Uterus (tissue), 2 donors: ENCODE measurements around the gene FNBP1.

Experiments used
- POLR2A ChIP-seq, 2 donors: fragments of 450-650 bp; IDR thresholded peaks; one replicate each; pipeline ENCODE4 v1.6.1; 2016; ENCODE audit warnings: antibody characterized with exemption in 2 of 2, mild to moderate bottlenecking in 1 of 2, moderate library complexity in 1 of 2
- TF ChIP-seq, protein P1 (sequence below), 4 experiments: fragments of 200-600 bp in 2 of 4; fragments of 450-650 bp in 2 of 4; sonication (generic) in 2 of 4; IDR thresholded peaks; one replicate each; pipeline ENCODE4 v1.5.1; 2016 to 2019; ENCODE audit warnings: antibody characterized with exemption in 4 of 4, mild to moderate bottlenecking in 2 of 4, moderate library complexity in 1 of 4

GRCh38 chr9:129860653-129861446 is 182.1 kb downstream of the FNBP1 start:
- TF ChIP-seq, protein P1, sequence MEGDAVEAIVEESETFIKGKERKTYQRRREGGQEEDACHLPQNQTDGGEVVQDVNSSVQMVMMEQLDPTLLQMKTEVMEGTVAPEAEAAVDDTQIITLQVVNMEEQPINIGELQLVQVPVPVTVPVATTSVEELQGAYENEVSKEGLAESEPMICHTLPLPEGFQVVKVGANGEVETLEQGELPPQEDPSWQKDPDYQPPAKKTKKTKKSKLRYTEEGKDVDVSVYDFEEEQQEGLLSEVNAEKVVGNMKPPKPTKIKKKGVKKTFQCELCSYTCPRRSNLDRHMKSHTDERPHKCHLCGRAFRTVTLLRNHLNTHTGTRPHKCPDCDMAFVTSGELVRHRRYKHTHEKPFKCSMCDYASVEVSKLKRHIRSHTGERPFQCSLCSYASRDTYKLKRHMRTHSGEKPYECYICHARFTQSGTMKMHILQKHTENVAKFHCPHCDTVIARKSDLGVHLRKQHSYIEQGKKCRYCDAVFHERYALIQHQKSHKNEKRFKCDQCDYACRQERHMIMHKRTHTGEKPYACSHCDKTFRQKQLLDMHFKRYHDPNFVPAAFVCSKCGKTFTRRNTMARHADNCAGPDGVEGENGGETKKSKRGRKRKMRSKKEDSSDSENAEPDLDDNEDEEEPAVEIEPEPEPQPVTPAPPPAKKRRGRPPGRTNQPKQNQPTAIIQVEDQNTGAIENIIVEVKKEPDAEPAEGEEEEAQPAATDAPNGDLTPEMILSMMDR (IDR thresholded peaks at IDR 0.05): no peak
- no peak for TF ChIP-seq POLR2A (IDR thresholded peaks at IDR 0.05)
